Stimulated activated CD8-positive, alpha-beta memory T cell treated with anti-CD3 and anti-CD28 coated beads, Interleukin-4, amount 100 ng/mL, for 4 hours (primary cell): Measurements from ENCODE around the gene MACROD2.
"Not testable (repeated sequence)": the region's sequence is repeated elsewhere in the genome, so short reads cannot be mapped to it uniquely, and the experiment has no call there.

Experiments used
- DNase-seq, 2 donors: peaks; one replicate each; pipeline ENCODE4 v3.0.0-alpha.2; 2020; ENCODE audit warnings: low read depth in 2 of 2, low spot score in 1 of 2

MACROD2 gene

DNA sequence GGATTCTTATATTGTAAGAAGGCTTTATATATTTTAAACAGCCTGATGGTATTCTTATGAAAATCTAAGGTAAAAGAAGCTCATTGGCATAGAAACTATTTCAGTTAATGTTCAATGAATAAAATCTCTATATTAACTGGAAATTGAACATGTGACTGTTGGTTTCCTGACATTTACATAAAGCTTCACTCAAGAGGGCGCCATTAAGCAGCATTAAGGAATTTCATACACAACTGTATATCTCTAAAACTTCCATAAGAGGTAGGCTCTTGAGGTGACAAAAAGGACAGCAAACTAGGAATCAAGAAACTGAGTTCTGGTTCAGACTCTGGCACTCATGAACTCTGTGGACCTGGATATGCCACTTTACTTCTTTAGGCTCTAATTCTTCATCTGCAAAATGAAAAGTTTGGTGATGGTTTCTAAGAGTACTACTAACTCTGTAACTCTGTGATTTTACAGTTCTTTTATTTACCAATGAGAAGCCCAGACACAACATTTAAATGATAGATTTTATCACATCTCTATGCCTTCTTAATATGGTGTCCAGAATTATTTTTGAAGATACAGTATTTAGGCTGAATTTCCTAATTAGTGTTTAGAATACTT is 194.6 kb downstream of the MACROD2 start:
- DNase-seq: no peak

DNA sequence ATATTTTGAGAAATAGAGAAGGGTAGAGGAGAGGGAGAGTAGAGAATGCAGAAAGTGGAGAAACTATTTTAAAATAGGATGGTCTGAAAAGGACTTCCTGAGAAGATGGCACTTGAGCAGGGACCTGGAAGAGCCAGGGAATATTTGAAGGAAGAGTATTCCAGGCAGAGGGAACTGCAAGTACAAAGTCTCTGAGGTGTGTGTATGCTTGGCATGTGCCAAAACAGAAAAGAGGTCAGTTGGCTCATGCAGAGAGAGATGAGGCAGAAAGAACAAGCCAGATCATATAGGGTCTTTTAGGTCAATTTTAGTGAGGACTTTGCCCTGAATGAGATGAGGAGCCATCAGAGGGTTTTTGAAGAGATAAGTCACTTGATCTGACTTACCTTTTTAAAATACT is 196.2 kb downstream of the MACROD2 start:
- DNase-seq: no peak

DNA sequence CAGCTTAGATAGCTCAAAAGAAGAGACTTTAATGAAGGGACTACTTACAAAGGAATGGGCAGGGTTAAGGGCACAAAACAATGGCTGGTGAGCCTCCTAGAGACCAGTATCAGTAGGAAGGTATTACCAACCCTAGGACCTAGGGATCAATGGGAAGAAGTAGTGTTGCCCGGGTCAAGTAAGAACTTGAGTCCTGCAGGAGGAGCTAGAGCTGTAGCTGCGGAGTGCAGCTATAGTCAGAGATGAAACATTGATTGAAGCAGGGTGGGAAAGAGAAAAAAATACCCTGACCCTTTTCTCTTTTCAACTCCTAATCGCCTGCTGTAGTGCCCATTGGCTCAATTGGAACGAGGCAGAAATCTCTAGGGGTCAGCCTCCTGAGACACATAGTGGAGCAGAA is 198.1 kb downstream of the MACROD2 start:
- no peak for DNase-seq

DNA sequence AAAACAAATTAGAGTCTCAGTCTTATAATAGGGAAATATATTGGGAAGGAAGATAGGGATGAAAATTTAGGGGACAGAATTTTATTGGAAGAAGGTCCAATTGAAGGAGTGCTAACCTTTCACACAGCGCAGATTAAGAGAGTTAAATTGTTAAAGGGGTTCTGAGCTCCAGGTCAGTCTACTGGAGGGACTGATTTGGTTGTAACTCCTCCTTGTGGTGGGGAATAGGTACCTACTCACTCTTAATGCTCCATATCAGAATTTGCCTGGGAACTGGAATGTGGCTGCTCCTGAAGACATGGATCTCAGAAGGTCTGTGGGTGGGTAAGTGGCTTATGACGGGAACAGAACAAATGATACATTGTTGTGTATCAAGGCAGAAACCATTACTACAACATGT is 198.6 kb downstream of the MACROD2 start:
- DNase-seq: no peak

DNA sequence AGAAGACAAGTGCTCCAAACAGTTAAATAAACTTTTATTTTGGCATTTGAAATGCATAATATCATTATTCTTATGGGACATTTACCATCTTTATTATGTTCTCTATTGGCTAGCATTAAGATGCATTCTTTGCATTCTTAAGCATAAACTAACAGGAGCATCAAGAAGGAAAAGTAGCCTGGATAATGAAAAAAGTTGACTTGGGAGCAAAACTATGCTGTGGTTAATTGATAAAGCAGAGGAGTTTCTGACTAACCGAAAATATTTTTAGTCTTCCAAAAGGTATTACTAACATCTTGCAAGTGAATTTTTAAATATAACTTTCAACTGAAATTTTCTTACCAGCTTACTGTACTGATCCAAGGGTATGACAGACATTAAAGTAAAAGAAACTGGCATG is 201.8 kb downstream of the MACROD2 start:
- no peak for DNase-seq

DNA sequence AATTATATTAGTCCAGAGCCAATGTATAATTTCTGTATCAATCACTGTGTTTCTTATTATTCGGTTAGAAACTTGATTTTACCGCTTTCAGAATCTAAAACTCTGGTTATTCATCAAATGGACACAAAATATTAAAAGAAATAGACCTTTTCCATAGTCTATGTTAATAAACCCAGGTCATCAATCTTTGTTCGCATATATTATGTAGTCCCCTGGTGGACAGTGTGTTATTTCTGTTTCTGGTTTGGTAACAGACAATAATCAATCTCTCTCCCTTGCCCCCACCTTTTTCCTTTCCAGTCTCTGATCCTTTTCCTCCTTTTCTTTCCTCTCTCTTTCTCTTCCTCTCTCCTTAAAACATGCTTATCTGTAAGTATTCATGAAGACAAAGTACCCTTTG is 203.1 kb downstream of the MACROD2 start:
- no peak for DNase-seq

DNA sequence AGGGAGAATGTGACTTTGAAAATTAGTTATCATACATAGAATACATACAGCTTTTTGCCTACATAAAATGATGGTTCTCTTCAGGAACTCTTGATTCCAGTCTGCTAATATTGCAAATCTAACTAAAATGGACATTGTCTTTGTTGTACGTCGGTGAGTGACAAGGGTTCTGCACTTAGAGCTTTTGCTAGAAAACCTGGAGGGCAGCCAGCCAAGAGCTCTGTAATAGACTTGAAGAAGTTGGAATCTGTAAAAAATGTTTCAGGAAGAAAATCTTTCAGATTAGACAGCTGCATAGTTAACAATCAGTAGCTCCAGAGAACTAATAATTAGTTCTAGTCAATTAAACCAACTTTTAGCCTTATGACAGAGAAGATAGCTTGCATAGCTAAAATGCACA is 203.8 kb downstream of the MACROD2 start:
- DNase-seq: no peak

DNA sequence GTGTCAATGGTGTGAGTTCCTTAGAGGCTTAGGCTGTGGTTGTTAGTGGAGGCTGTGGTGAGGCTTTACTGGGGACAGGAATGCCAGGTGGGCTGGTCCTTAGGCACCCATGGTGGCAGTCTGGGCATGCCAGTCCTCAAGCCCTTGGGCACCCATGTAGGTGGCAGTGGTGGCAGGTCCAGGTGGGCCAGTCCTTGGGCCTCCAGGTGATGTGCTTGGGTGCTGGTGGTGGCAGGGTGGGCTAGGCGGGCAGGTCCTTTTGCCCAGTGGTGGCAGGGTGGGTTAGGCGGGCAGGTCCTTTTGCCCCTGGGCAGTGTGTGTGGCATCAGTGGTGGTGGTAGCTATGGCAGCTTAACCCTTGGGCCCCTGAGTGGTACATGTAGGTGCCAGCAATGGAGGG is 208.3 kb downstream of the MACROD2 start:
- no peak for DNase-seq

DNA sequence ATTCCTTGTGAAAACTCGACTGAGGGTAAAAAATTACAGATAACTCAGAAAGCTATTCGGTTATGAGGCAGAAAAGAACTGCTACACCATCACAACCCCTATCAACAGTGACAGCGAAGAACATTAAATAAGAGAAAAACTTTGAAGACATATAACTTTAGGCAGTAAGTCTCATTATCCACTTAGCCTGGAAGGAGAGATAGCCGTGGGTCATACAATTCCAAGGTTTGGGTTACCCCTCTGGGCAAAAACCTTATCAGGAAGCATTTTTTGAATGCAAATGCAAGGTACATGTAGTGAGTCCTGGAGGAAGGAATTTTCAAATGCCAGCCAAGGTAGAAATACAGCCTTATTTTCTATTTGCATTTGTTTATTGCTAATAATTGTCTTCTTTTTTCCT is 212.3 kb downstream of the MACROD2 start:
- DNase-seq: no peak

DNA sequence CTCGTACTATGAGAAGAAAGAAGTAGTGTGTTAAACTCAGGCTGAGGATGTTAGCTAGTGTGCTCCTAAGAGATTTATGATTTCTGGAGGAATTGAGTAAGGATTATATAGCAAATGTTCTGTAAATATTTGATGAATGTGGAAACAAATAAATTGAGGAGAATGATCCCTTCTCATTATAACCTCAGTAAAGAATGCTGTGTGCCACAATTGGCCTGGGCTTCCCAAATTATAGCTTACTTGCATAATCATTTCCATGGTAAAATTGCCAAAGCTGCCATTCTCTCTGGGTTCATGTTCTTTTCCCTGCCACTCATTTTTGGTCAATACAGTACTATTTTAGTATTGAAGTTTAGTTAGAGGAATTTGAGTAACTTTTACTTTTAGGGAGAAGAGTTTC is 213.6 kb downstream of the MACROD2 start:
- no peak for DNase-seq

DNA sequence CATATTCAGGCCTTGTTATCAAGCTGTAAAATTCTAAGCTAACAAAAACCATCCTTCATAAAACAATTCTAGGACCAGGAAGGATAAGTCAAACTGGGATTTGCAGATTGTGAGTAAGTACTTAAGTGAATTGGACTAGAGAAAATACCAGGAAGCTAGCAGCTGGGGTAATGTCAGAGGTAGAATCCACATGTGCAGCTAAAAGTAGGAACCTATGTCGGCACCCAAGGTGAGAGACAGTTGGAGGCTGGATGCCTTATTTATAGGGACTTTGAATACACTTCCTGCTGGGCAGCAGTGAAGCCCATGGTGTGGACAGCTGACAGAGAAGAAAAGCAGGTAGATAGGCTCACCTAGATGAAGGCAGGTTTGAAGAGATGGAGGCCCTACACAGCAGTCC is 214.8 kb downstream of the MACROD2 start:
- no peak for DNase-seq

DNA sequence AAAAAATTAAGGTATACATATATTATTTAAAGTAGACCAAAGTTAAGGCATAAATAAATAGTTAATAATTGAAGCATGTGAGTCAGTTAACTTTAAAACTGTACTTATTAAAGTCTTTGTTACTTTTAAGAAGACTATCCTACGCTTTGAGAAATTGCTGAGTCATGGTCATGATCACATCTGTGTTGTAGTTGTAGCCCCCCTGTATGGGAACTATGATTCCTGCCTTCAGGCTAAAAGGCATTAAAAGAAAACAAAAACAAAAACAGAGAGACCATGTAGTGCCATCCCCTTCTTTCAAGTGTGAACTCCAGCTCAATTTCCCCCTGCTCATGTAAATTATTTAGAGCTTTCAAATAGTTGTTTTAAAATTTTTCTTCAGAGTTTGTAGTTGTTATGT is 218.7 kb downstream of the MACROD2 start:
- DNase-seq: no peak

DNA sequence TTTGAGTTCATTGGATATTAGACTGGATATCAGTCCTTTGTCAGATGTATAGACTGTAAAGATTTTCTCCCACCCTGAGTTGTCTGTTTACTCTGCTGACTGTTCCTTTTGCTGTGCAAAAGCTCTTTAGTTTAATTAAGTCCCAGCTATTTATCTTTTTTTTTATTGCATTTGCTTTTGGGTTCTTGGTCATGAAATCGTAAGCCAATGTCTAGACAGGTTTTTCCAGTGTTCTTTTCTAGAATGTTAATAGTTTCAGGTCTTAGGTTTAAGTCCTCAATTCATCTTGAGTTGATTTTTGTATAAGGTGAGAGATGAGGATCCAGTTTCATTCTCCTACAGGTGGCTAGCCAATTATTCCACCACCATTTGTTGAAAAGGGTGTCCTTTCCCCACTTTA is 220.6 kb downstream of the MACROD2 start:
- DNase-seq: not testable (repeated sequence)

DNA sequence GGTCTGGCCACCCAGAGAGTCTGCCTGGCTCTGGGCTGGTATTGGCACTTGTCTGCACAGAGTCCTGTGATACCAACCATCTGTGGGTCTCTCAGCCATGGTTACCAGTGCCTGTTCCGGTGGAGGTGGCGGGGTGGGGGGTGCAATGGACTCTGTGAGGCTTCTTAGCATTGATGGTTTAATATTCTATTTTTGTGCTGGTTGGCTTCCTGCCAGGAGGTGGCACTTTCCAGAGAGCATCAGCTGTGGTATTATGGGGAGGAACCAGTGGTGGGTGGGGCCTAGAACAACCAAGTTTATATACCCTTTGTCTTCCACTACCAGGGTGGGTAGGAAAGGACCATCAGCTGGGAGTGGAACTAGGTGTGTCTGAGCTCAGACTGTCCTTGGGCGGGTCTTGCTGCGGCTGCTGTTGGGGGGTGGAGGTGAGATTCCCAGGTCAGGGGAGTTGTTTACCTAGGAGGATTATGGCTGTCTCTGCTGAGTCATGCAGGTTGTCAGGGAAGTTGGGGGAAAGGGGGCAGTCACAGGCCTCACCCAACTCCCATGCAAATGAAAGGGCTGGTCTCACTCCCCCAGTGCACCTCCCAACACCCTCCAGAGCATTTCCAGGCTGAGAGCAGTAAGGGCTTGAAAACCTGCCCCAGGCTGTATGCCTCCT is 224.6 kb downstream of the MACROD2 start:
- no peak for DNase-seq

DNA sequence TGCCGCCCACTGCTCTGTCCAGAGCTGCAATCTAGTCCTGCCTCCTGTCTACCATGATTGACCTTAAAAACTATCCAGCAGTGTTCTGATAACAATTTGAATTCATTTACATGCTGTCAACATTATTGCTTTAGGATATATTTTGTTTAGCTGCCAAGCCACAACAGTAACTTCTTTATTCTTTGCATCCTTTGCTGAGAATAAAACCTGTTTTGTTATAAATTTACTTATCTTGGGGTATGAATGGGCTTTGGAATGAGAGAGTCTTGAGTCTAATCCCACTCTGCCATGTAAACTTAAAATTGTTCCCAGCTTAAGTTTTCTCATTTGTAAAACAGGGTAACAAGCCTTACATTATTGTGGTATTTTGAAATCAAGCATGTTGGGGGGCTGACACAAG is 225.7 kb downstream of the MACROD2 start:
- no peak for DNase-seq

DNA sequence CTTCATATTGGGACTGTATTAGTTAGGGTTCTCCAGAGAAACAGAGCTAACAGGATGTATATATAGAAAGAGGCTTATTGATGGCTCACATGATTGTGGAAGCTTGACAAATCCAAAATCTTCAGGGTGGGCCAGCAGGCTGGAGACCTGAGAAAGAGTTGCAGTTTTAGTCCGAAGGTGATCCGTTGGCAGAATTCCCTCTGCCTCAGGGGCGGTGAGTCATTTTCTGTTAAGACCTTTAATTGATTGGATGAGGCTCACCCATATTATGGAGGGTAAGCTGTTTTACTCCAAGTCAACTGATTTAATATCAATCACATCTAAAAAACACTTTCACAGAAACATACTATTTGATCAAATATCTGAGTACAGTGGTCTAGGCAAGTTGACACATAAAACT is 228.5 kb downstream of the MACROD2 start:
- DNase-seq: no peak

DNA sequence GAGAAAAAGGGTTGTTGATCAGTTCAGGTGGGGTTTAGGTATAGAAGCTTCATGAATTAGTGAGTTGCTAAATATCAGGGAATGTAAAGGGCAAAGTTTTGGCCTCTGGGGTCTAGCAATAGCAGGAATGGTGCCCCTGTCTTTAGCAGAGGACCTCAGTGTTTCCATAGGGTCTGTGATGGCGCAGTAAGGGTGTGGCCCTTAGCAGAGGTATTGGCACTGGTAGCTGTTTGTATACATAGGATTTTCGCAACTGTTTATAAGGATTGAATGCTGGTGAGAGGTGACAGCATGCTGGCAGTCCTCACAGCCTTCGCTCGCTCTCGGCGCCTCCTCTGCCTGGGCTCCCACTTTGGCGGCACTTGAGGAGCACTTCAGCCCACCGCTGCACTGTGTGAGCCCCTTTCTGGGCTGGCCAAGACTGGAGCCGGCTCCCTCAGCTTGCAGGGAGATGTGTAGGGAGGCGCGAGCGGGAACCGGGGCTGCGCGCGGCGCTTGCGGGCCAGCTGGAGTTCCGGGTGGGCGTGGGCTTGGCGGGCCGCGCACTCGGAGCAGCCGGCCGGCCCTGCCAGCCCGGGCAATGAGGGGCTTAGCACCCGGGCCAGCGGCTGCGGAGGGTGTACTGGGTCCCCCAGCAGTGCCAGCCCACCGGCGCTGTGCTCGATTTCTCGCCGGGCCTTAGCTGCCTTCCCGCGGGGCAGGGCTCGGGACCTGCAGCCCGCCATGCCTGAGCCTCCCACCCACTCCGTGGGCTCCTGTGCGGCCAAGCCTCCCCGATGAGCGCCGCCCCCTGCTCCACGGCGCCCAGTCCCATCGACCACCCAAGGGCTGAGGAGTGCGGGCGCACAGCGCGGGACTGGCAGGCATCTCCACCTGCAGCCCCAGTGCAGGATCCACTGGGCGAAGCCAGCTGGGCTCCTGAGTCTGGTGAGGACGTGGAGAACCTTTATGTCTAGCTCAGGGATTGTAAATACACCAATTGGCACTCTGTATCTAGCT is 231.0 kb downstream of the MACROD2 start:
- DNase-seq: not testable (repeated sequence)

DNA sequence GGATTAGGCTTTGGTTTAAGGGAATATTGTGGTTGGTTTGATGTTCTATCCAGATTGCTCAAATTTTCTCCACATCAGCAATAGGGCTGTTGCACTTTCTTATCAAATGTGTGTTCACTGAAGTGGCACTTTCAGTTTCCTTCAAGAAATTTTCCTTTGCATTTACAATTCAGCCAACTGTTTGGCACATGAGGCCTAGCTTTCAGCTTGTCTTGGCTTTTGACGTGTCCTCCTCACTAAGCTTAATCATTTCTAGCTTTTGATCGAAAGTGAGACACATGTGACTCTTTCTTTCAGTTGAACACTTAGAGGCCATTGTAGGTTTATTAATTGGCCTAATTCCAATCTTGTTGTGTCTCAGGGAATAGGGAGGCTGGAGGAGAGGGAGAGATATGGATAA is 237.3 kb downstream of the MACROD2 start:
- no peak for DNase-seq

DNA sequence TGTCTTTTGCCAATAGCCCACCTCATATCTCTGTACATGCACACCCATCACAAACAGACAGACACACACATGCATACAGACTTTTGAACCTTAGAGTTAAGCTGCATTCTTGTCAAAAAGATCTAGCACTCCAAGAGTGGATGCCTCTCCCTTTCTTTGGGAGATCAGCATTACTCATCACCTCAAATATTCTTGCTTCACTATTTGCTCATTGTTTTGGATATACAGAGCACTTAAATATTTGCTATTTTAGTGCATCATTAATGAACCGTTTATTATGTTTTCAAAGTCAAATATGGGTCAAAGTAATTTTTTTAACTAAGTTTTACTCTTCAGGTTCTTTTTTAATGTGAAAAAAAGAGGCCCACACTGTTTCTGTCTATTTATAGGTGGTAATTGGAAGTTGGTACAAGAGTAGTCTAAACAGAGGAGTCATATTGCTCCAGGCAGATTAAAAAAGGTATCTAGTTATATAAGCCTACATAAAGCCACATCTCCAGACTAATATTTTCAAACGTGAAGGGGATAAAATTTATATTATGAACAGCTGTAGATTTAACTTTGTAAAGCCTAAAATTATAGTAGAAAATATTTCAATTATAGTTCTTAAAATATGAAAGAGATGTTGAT is 239.5 kb downstream of the MACROD2 start:
- no peak for DNase-seq

DNA sequence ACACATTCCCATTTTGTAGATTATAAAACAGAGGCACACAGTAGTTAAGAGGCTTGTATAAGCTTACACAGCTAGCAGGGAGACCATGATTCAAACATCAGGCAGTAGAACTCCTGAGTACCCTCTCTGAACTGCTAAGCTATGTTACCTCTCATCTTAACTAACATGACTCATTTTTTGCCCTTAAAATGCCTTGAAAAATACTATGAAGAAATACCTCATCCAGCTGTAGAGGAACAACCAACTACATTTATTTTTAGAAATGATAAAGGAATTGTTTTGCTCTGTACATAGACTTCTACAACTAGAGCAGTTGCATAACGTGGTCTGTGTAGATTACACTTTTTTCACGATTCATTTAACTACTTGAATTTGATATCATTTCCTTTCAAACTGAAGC is 240.0 kb downstream of the MACROD2 start:
- no peak for DNase-seq

DNA sequence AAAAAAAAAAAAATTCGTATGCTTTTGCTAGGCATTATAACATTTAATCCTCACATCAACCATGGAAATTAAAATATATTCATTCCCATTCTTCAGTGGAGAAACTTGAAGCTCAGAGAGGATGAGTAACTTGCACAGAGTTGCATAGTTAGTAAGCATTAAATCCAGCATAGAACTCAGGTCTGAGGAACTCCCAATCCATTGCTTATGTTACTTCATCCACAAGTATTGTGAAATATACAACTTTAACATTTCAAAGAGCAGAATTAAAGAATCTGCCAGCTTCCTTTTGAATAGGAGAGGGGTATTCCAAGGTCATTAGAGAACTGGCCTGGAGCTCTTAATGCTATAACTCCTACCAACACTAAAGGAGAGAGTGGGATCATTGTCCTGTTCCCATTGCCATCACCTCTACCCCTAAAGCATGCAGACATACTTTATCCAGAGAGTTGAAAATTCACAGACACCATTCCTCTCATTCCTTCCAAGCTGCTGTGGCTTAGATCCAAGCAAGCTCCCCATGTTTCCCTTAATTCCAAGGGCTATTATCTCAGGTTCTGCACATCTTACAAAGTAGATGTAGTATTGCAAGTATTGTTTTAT is 250.2 kb downstream of the MACROD2 start:
- no peak for DNase-seq
